CD4-positive, alpha-beta T cell treated with Interleukin-4 for 1 hour (primary cell): ENCODE measurements around the gene HLA-F.

Source experiments
- DNase-seq, 2 donors: peaks; one replicate each; pipeline ENCODE4 v3.0.0-alpha.2; 2020 to 2022

The HLA-F gene

GRCh38 chr6:29724937-29725869, 2.0 kb downstream of the HLA-F start:
- peak in 1 of 2 donors; percentile 28 for DNase-seq

- peak in 1 of 2 donors; percentile 38 for DNase-seq
Measured at GRCh38 chr6:29726001-29726400, 2.8 kb downstream of the HLA-F start.

GRCh38 chr6:29726571-29727194, 3.4 kb downstream of the HLA-F start:
- DNase-seq, result peak in 1 of 2 donors; percentile 45

GRCh38 chr6:29727637-29728036, 4.4 kb downstream of the HLA-F start:
- peak in 1 of 2 donors; percentile 22 for DNase-seq

- peak in 1 of 2 donors; percentile 32 for DNase-seq
Measured at GRCh38 chr6:29728173-29728874, 5.1 kb downstream of the HLA-F start.

GRCh38 chr6:29728875-29729270, 5.6 kb downstream of the HLA-F start:
- peak in 1 of 2 donors; percentile 41 for DNase-seq

- DNase-seq, result peak in 1 of 2 donors; percentile 36
Measured at GRCh38 chr6:29729774-29730328, 6.6 kb downstream of the HLA-F start.

- peak in 1 of 2 donors; percentile 26 for DNase-seq
Measured at GRCh38 chr6:29730575-29731126, 7.4 kb downstream of the HLA-F start.

GRCh38 chr6:29731281-29731680, 8.0 kb downstream of the HLA-F start:
- no peak for DNase-seq

GRCh38 chr6:29733057-29733456, 9.8 kb downstream of the HLA-F start:
- DNase-seq, result no peak

GRCh38 chr6:29734046-29735018, 11.1 kb downstream of the HLA-F start:
- DNase-seq, result no peak

GRCh38 chr6:29736563-29736962, 13.3 kb downstream of the HLA-F start:
- DNase-seq, result no peak

- DNase-seq, result peak; percentile 80
Measured at GRCh38 chr6:29737707-29738630, 14.7 kb downstream of the HLA-F start.

GRCh38 chr6:29739136-29739881, 16.1 kb downstream of the HLA-F start:
- DNase-seq, result no peak

GRCh38 chr6:29739882-29740261, 16.6 kb downstream of the HLA-F start:
- no peak for DNase-seq

- no peak for DNase-seq
Measured at GRCh38 chr6:29741592-29741991, 18.4 kb downstream of the HLA-F start.

GRCh38 chr6:29742127-29742526, 18.9 kb downstream of the HLA-F start:
- no peak for DNase-seq

- no peak for DNase-seq
Measured at GRCh38 chr6:29743025-29743424, 19.8 kb downstream of the HLA-F start.

- DNase-seq, result no peak
Measured at GRCh38 chr6:29743568-29743967, 20.3 kb downstream of the HLA-F start.

GRCh38 chr6:29744131-29744530, 20.9 kb downstream of the HLA-F start:
- no peak for DNase-seq
